Smooth muscle cell (in vitro differentiated cells): ENCODE data around the gene MVB12B. TPM values are rescaled to one million over a fixed set of nuclear protein-coding genes. Genes with fewer than 3 reads are reported as not detected.
A peak's percentile ranks its signal among the peaks of the same experiment; 100 is the strongest.

Experiments
- DNase-seq: peaks from one replicate; lab custom pipeline; 2025; ENCODE audit not compliant: unreplicated experiment; lab: John Stamatoyannopoulos, UW
- H2AFZ ChIP-seq: fragments of 200-600 bp; sonication (generic); 2 replicates; pipeline ENCODE4 v1.6.0; 2016; ENCODE audit warnings: antibody characterized with exemption, low read depth, mild to moderate bottlenecking
- H3F3A ChIP-seq: fragments of 200-600 bp; sonication (generic); 2 replicates; pipeline ENCODE4 v1.6.0; 2017; ENCODE audit warnings: antibody characterized with exemption, low read depth
- H3K27ac ChIP-seq: fragments of 200-600 bp; sonication (generic); 2 replicates; pipeline ENCODE4 v1.5.1; 2016; ENCODE audit warnings: low read depth, mild to moderate bottlenecking
- H3K27me3 ChIP-seq: fragments of 200-600 bp; sonication (generic); 2 replicates; pipeline ENCODE4 v1.6.1; 2016; ENCODE audit warnings: low read depth, mild to moderate bottlenecking
- H3K36me3 ChIP-seq: fragments of 200-600 bp; sonication (generic); 2 replicates; pipeline ENCODE4 v1.5.1; 2016; ENCODE audit warnings: low read depth
- H3K4me1 ChIP-seq: fragments of 200-600 bp; sonication (generic); 2 replicates; pipeline ENCODE4 v1.5.1; 2016; ENCODE audit warnings: low read depth
- H3K4me2 ChIP-seq: fragments of 200-600 bp; sonication (generic); 2 replicates; pipeline ENCODE4 v1.6.0; 2016; ENCODE audit warnings: mild to moderate bottlenecking
- H3K4me3 ChIP-seq: fragments of 200-600 bp; sonication (generic); 2 replicates; pipeline ENCODE4 v1.5.1; 2016; ENCODE audit warnings: mild to moderate bottlenecking
- H3K79me2 ChIP-seq: fragments of 200-600 bp; sonication (generic); 2 replicates; pipeline ENCODE4 v1.6.0; 2016; ENCODE audit warnings: low read depth, mild to moderate bottlenecking
- H3K9ac ChIP-seq: fragments of 200-600 bp; sonication (generic); 2 replicates; pipeline ENCODE4 v1.6.0; 2016; ENCODE audit warnings: low read depth
- H3K9me3 ChIP-seq: fragments of 200-600 bp; sonication (generic); replicated peaks from 2 replicates; pipeline ENCODE4 v1.5.1; 2016; ENCODE audit warnings: low read depth
- H4K20me1 ChIP-seq: fragments of 200-600 bp; sonication (generic); 2 replicates; pipeline ENCODE4 v1.6.0; 2016; ENCODE audit warnings: low read depth
- WGBS: methylation state at CpG from one replicate; pipeline ENCODE4 v1.1.7; 2016; ENCODE audit warnings: low lambda C conversion rate; 5-methylcytosine and 5-hydroxymethylcytosine counted together
- polyA plus RNA-seq: library from polyadenylated mRNA; unstranded; fragments of >200 nt; fragmentation: Nextera tagmentation; extraction: Ambion mirVana; gene quantifications from 2 replicates; pipeline ENCODE4 v1.2.1, GENCODE V29; 2016
- total RNA-seq: library from RNA; depleted of rRNA; stranded (reverse); fragments of >200 nt; gene quantifications from 2 replicates; pipeline ENCODE4 v1.2.3, GENCODE V29; 2014
- TF ChIP-seq, protein P1 (sequence below): fragments of 200-600 bp; sonication (generic); IDR thresholded peaks from 2 replicates; pipeline ENCODE4 v1.5.1; 2017; ENCODE audit warnings: borderline replicate concordance, mild to moderate bottlenecking, antibody characterized with exemption; ENCODE audit not compliant: insufficient read depth, poor library complexity, severe bottlenecking

MVB12B gene
- total and polyA plus RNA-seq, 2 experiments from 2014 or later = 4.3 to 5.4 TPM

- Histone ChIP-seq H3K4me1 (peaks cover 4% of the 10 kb centered on the region), H3K27me3 (no peaks in the 10 kb centered on the region), H3K9me3 (no peaks in the 10 kb centered on the region), H3K4me3 (no peak overlapping the region), H3K4me2 (no peak overlapping the region), H3K79me2 (no peaks in the 10 kb centered on the region), H3K36me3 (no peaks in the 10 kb centered on the region), H2AFZ (no peak overlapping the region), H4K20me1 (no peaks in the 10 kb centered on the region), H3K27ac (no peak overlapping the region), H3K9ac (no peak overlapping the region), H3F3A (no peaks in the 10 kb centered on the region)
- TF ChIP-seq, protein P1, sequence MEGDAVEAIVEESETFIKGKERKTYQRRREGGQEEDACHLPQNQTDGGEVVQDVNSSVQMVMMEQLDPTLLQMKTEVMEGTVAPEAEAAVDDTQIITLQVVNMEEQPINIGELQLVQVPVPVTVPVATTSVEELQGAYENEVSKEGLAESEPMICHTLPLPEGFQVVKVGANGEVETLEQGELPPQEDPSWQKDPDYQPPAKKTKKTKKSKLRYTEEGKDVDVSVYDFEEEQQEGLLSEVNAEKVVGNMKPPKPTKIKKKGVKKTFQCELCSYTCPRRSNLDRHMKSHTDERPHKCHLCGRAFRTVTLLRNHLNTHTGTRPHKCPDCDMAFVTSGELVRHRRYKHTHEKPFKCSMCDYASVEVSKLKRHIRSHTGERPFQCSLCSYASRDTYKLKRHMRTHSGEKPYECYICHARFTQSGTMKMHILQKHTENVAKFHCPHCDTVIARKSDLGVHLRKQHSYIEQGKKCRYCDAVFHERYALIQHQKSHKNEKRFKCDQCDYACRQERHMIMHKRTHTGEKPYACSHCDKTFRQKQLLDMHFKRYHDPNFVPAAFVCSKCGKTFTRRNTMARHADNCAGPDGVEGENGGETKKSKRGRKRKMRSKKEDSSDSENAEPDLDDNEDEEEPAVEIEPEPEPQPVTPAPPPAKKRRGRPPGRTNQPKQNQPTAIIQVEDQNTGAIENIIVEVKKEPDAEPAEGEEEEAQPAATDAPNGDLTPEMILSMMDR = no peak
- DNase-seq = no peak
- WGBS = 95% methylated on average over 6 of the region's 6 CpGs
Observed at GRCh38 chr9:126465977-126466376, 139.3 kb downstream of the MVB12B start.

DNA sequence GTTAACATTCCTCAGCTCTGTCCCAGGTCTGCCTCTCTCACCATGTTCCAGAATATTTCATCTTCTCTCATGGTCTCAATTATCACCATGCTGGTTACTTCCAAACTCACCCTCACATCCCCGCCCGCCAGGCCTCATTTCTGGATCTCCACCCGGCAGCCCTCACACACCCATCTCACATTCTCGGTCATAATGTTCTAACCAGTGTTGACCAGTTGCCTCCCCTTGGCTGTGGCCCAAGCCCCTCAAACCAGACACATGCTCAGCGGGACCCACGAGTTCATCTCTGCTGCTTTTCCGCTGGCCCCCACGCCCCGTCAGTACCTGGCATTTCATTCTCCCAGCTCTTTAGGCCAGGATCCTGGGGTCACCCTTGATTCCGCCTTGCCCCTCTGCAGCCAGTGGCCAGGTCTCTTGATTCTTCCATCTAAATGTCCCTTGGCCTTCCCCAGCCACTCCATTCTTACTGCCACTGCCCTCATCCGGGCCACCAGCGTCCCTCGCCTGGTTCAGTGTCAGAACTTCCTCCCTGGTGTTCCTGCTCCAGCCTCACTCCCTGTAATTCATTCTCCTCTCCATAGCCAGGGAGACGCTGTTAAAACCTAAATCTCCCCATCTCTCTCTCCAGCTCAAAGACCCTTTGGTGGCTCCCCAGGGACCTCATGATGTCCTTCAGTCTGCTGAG is 141.7 kb downstream of the MVB12B start:
- 97% methylated on average over 14 of the region's 14 CpGs for WGBS
- H3K9me3 ChIP-seq = no peaks in the 10 kb centered on the region

GRCh38 chr9:126470241-126470993 is 143.8 kb downstream of the MVB12B start:
- H3K9me3 ChIP-seq = no peaks in the 10 kb centered on the region
- DNase-seq = no peak
- H3K4me1 ChIP-seq = peaks cover 34% of the 10 kb centered on the region
- 87% methylated on average over 12 of the region's 12 CpGs for WGBS
- peak overlapping the region; percentile 30 for H3K4me2 ChIP-seq
- H3K4me3 ChIP-seq = no peak overlapping the region
- H2AFZ ChIP-seq = no peak overlapping the region
- H3K27ac ChIP-seq = peak overlapping the region; percentile 11
- H3K27me3 ChIP-seq = no peaks in the 10 kb centered on the region
- H3K36me3 ChIP-seq = no peaks in the 10 kb centered on the region
- H3K9ac ChIP-seq = no peak overlapping the region
- TF ChIP-seq, protein P1 = no peak
- H3F3A ChIP-seq = no peaks in the 10 kb centered on the region
- no peaks in the 10 kb centered on the region for H4K20me1 ChIP-seq
- no peaks in the 10 kb centered on the region for H3K79me2 ChIP-seq

More for the DNA sequence above, 141.7 kb downstream of the MVB12B start:
- Histone ChIP-seq H3K4me1 (peaks cover 26% of the 10 kb centered on the region), H2AFZ (no peak overlapping the region), H3K79me2 (no peaks in the 10 kb centered on the region), H3K36me3 (no peaks in the 10 kb centered on the region), H3F3A (no peaks in the 10 kb centered on the region), H3K27me3 (no peaks in the 10 kb centered on the region), H3K9ac (no peak overlapping the region), H3K4me2 (no peak overlapping the region), H3K4me3 (no peak overlapping the region), H3K27ac (no peak overlapping the region), H4K20me1 (no peaks in the 10 kb centered on the region)
- DNase-seq = no peak
- TF ChIP-seq, protein P1 = no peak
